ENCODE results near the gene POPDC2. TPM values are rescaled to one million over a fixed set of nuclear protein-coding genes. Genes with fewer than 3 reads are reported as not detected.
"Not testable (repeated sequence)": the region's sequence is repeated elsewhere in the genome, so short reads cannot be mapped to it uniquely, and the experiment has no call there.

The POPDC2 gene
- total RNA-seq, 1 donor from 2014 or later: 3.5 TPM

DNA sequence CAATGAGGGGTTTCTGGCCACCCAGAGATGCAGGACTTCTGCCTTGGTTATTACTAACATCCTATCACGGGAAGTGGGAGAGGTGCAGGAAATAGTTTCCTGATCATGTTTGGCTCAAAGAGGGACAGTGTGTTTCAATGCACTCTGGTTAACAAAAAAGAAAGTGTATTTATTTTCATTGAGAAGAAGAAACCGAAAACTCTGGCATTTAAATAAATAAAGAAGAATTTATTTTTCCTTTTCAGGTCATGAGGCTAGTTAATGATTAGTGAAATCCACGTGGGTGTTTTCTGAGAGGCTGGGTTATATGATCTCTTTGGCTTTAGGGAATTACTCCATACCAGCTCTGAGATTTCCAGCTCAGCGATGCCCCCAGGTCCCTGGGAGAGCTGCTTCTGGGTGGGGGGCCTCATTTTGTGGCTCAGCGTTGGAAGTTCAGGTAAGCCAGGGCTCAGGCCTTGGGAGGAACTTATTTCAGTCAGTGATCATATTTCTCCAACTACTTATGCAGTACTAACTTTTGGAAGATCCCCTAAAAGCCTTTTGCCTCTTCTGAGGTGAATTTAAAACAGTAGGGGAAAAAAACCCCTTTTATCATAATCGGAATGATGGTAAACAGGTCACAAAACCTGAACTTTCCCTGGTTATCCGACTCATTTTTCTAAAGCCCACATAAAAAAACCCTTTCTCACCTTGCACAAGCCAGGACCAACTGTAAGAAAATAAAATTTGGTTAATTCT is 62.7 kb downstream of the POPDC2 start, which contains the start of gene PLA1A:
Gene PLA1A (plus strand): TSS at position 338 of the 741 bp plus-strand sequence. CDS start 29 bp downstream, at position 367.
- Mint-ChIP-seq H3K9me3 (no peaks in the 10 kb centered on the region), H3K4me1 (peaks cover 16% of the 10 kb centered on the region), H3K27me3 (ENCODE audit: low read depth) (peaks cover 2% of the 10 kb centered on the region), H3K36me3 (no peaks in the 10 kb centered on the region), H3K27ac (no peak within 1 kb of the TSS), H3K4me3 (no peak within 1 kb of the TSS)
- TF ChIP-seq, protein P1, sequence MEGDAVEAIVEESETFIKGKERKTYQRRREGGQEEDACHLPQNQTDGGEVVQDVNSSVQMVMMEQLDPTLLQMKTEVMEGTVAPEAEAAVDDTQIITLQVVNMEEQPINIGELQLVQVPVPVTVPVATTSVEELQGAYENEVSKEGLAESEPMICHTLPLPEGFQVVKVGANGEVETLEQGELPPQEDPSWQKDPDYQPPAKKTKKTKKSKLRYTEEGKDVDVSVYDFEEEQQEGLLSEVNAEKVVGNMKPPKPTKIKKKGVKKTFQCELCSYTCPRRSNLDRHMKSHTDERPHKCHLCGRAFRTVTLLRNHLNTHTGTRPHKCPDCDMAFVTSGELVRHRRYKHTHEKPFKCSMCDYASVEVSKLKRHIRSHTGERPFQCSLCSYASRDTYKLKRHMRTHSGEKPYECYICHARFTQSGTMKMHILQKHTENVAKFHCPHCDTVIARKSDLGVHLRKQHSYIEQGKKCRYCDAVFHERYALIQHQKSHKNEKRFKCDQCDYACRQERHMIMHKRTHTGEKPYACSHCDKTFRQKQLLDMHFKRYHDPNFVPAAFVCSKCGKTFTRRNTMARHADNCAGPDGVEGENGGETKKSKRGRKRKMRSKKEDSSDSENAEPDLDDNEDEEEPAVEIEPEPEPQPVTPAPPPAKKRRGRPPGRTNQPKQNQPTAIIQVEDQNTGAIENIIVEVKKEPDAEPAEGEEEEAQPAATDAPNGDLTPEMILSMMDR (IDR thresholded peaks at IDR 0.05; ENCODE audit: unreplicated experiment): no peak
- DNase-seq (ENCODE audit: low spot score in 2 of 2, unreplicated experiment in 2 of 2): no peak

DNA sequence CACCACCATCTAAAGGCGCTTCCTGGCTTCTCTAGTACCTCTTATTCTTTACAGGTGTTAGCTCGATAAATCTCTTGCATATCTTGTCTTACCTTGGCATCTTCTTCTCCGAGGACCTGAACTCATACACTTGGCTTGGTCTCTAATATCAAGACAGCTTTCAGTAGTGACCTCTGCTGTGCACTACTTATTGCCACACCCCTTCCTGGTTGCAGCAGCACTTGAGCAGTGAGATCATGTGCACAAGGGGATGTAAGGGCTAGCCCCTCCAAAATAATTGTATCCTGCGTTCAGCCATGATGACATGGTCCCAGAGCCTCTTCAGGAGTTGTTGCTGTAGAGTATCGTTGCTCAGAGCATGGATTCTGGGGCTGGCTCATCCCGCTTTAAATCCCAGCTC is 64.0 kb downstream of the POPDC2 start:
- Mint-ChIP-seq H3K36me3 (no peaks in the 10 kb centered on the region), H3K4me1 (peaks cover 7% of the 10 kb centered on the region), H3K4me3 (no peak overlapping the region), H3K9me3 (no peaks in the 10 kb centered on the region), H3K27ac (no peak overlapping the region), H3K27me3 (ENCODE audit: low read depth) (peaks cover 2% of the 10 kb centered on the region)
- DNase-seq (ENCODE audit: low spot score in 2 of 2, unreplicated experiment in 2 of 2): no peak
- TF ChIP-seq, protein P1 (IDR thresholded peaks at IDR 0.05; ENCODE audit: unreplicated experiment): no peak

DNA sequence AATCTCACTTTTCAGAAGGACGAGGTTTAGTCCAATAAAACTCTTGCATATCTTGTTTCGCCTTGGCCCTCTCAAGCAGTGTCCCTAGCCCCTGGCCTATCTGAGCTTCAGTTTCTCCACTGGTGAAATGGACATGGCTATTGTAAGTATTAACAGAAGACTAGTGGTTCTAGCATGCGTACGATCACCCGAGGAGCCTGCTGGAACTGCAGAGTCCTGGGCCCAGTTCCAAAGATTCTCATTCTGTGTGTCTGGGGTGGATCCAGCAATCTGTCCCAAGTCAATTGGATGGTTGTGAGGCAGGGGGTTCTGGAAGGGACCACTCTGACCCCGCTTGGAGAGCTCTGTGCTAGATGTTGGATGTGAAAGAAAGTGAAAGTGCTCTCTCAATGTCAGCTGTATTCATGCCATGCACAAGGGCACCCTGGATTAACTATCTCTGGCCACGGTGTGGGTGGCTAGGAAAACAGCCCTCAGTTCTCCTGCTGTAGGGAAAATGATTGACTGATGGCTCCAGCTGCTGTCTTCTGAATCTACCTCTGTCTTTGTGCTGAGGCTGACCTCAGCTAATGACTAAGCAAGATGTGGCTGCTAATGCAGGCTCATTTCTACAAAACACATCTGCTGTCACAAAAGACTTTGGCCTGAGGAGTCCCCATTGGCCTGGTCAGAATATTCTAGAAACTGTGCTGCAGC is 64.6 kb downstream of the POPDC2 start:
- TF ChIP-seq, protein P1 (IDR thresholded peaks at IDR 0.05; ENCODE audit: unreplicated experiment): no peak
- Mint-ChIP-seq H3K4me1 (peaks cover 7% of the 10 kb centered on the region), H3K27me3 (ENCODE audit: low read depth) (peaks cover 2% of the 10 kb centered on the region), H3K9me3 (no peaks in the 10 kb centered on the region), H3K27ac (no peak overlapping the region), H3K4me3 (no peak overlapping the region), H3K36me3 (no peaks in the 10 kb centered on the region)
- no peak for DNase-seq (ENCODE audit: low spot score in 2 of 2, unreplicated experiment in 2 of 2)

DNA sequence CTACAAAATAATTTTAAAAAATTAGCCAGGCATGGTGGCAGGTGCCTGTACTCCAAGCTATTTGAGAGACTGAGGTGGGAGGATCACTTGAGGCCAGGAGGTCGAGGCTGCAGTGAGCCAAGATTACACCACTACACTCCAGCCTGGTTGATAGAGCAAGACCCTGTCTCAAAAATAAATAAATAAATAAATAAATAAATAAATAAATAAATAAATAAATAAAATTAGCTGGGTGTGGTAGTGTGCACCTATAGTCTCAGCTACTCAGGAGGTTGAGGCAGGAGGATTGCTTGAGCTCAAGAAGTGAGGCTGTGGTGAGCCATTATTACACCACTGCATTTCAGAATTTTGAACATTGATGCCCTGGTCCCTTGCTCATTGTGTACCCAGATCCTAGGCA is 65.5 kb downstream of the POPDC2 start:
- not testable (repeated sequence) for H3K4me3 Mint-ChIP-seq; H3K36me3 Mint-ChIP-seq; H3K4me1 Mint-ChIP-seq; H3K9me3 Mint-ChIP-seq; H3K27ac Mint-ChIP-seq; H3K27me3 Mint-ChIP-seq (ENCODE audit: low read depth); DNase-seq (ENCODE audit: low spot score in 2 of 2, unreplicated experiment in 2 of 2)

DNA sequence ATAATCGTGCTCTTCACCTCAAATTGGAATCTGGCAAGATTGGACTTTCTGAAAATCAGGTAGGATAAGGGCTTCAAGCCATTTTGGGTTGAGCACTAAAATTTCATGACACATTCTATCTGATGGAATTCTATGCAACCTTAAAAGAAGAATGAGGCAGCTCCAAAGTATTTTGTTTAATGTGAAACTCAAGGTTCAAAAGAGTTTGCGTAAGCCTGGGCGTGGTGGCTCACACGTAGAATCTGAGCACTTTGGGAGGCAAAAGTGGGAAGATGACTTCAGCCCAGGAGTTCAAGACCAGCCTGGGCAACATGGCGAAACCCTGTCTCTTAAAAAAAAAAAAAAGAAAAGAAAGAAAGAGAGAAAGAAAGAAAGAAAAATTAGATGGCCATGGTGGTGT is 66.3 kb downstream of the POPDC2 start:
- Mint-ChIP-seq H3K9me3 (no peaks in the 10 kb centered on the region), H3K27me3 (ENCODE audit: low read depth) (peaks cover 2% of the 10 kb centered on the region), H3K27ac (no peak overlapping the region), H3K36me3 (no peaks in the 10 kb centered on the region), H3K4me1 (peaks cover under 1% of the 10 kb centered on the region), H3K4me3 (no peak overlapping the region)
- TF ChIP-seq, protein P1 (IDR thresholded peaks at IDR 0.05; ENCODE audit: unreplicated experiment): no peak
- no peak for DNase-seq (ENCODE audit: low spot score in 2 of 2, unreplicated experiment in 2 of 2)

DNA sequence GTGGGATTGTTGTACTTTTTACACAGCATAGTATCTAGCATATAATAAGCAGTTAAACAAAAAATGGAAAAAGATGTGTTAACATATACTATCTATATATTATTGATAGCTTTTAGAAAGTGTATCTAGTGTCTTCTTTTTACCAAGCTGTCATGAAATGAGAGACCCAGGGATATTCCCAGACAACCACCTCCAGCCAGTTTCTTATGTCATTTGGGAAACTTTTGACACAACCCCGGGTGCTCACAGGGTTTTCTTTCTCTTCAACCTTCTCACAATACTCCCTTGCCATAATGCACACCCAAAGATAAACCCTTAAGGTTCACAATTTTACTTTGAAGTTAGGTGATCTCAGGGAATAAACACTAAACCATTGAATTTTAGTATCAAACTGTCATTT is 67.5 kb downstream of the POPDC2 start:
- H3K27me3 Mint-ChIP-seq (ENCODE audit: low read depth): peaks cover 2% of the 10 kb centered on the region
- H3K4me1 Mint-ChIP-seq: no peaks in the 10 kb centered on the region
- no peak overlapping the region for H3K4me3 Mint-ChIP-seq
- DNase-seq (ENCODE audit: low spot score in 2 of 2, unreplicated experiment in 2 of 2): no peak
- H3K36me3 Mint-ChIP-seq: no peaks in the 10 kb centered on the region
- TF ChIP-seq, protein P1 (IDR thresholded peaks at IDR 0.05; ENCODE audit: unreplicated experiment): no peak
- H3K27ac Mint-ChIP-seq: no peak overlapping the region
- H3K9me3 Mint-ChIP-seq: no peaks in the 10 kb centered on the region

All from mesothelial cell of epicardium (in vitro differentiated cells).